ENCODE data around the gene EFNA3. TPM values are rescaled to one million over a fixed set of nuclear protein-coding genes. Genes with fewer than 3 reads are reported as not detected.
A peak's percentile ranks its signal among the peaks of the same experiment; 100 is the strongest.

The EFNA3 gene
- total and polyA plus RNA-seq, 8 donors = 1.1 to 4.8 (median 3.6) TPM

GRCh38 chr1:155061381-155062150, 17.1 kb upstream of the EFNA3 start:
- peak; percentile 59 to 93 (median 84) for DNase-seq
- peaks cover 0 to 58% of the 10 kb centered on the region in 2 donors for H3K36me3 ChIP-seq

GRCh38 chr1:155062151-155062686, 16.4 kb upstream of the EFNA3 start:
- TF ChIP-seq CTCF (IDR thresholded peaks at IDR 0.05) = no peak
- Histone ChIP-seq H3K9me3 (no peaks in the 10 kb centered on the region), H3K4me3 (no peak overlapping the region), H3K27ac (no peak overlapping the region), H3K36me3 (peaks cover 0 to 54% of the 10 kb centered on the region in 2 donors), H3K4me1 (peaks cover 12 to 43% of the 10 kb centered on the region in 2 donors), H3K27me3 (no peaks in the 10 kb centered on the region)
- DNase-seq (no peak), ATAC-seq (no peak)
- intact Hi-C loops (cut with DNase I) = loop anchor here in 1 of 2 donors (10.0 kb wide), 1 partner anchor 107 kb away; the partner anchor contains the start of gene PBXIP1

More at GRCh38 chr1:155061381-155062150, 17.1 kb upstream of the EFNA3 start:
- Histone ChIP-seq H3K27me3 (no peaks in the 10 kb centered on the region), H3K4me3 (no peak overlapping the region), H3K4me1 (peaks cover 12 to 43% of the 10 kb centered on the region in 2 donors), H3K9me3 (no peaks in the 10 kb centered on the region), H3K27ac (no peak overlapping the region)
- peak; percentile 62 for ATAC-seq
- intact Hi-C loops (cut with DNase I) = loop anchor here in 1 of 2 donors (10.0 kb wide), 1 partner anchor 107 kb away; the partner anchor contains the start of gene PBXIP1
- peak; percentile 99 to 100 for TF ChIP-seq CTCF (IDR thresholded peaks at IDR 0.05)

GRCh38 chr1:155062702-155063411, 15.8 kb upstream of the EFNA3 start:
- no peaks in the 10 kb centered on the region for H3K27me3 ChIP-seq
- intact Hi-C loops (cut with DNase I) = loop anchor here in 1 of 2 donors (10.0 kb wide), 1 partner anchor 108 kb away; the partner anchor contains the start of gene PBXIP1
- peak overlapping the region; percentile 73 to 84 for H3K4me3 ChIP-seq
- H3K27ac ChIP-seq = no peak overlapping the region
- ATAC-seq (peak; percentile 67), DNase-seq (peak in 2 of 4 donors; percentile 42 to 88)
- TF ChIP-seq CTCF (IDR thresholded peaks at IDR 0.05) = peak; percentile 62 to 64
- peaks cover 0 to 54% of the 10 kb centered on the region in 2 donors for H3K36me3 ChIP-seq
- H3K4me1 ChIP-seq = peaks cover 12 to 43% of the 10 kb centered on the region in 2 donors
- H3K9me3 ChIP-seq = no peaks in the 10 kb centered on the region

- Histone ChIP-seq H3K27ac (peak within 1 kb of the TSS; percentile 63 to 88), H3K27me3 (no peaks in the 10 kb centered on the region), H3K36me3 (peaks cover 0 to 51% of the 10 kb centered on the region in 2 donors), H3K9me3 (no peaks in the 10 kb centered on the region), H3K4me1 (peaks cover 12 to 43% of the 10 kb centered on the region in 2 donors), H3K4me3 (peak within 1 kb of the TSS; percentile 73 to 84)
- DNase-seq (peak; percentile 86 to 94 (median 91)), ATAC-seq (peak; percentile 95)
- intact Hi-C loops (cut with DNase I) = loop anchor here in 1 of 2 donors (10.0 kb wide), 1 partner anchor 109 kb away; the partner anchor contains the start of gene PBXIP1
- TF ChIP-seq CTCF (IDR thresholded peaks at IDR 0.05) = no peak
Observed at GRCh38 chr1:155063550-155064110, 15.0 kb upstream of the EFNA3 start, which contains the start of gene EFNA4. Gene EFNA4, plus strand, starts transcription at chr1:155063740. Its CDS starts 84 bp downstream, at chr1:155063824.
